HFFc6 (cell line): ENCODE data around the gene WNK2. TPM values are rescaled to one million over a fixed set of nuclear protein-coding genes. Genes with fewer than 3 reads are reported as not detected.

Source experiments
- DNase-seq: peaks from one replicate; pipeline ENCODE4 v3.0.0-alpha.2; 2018
- H3K27ac Mint-ChIP-seq: 2 replicates; pipeline ENCODE4 v1.8.0; 2020; ENCODE audit warnings: mild to moderate bottlenecking, mixed read lengths
- H3K27me3 Mint-ChIP-seq: 2 replicates; pipeline ENCODE4 v1.8.0; 2021; ENCODE audit warnings: mild to moderate bottlenecking, moderate library complexity, mixed read lengths; ENCODE audit not compliant: insufficient read depth
- H3K36me3 Mint-ChIP-seq: 2 replicates; pipeline ENCODE4 v1.8.0; 2021; ENCODE audit warnings: low read depth, mixed read lengths
- H3K4me1 Mint-ChIP-seq: 2 replicates; pipeline ENCODE4 v1.8.0; 2020; ENCODE audit warnings: low read depth, mixed read lengths
- H3K4me3 Mint-ChIP-seq: 2 replicates; pipeline ENCODE4 v1.8.0; 2020; ENCODE audit warnings: mild to moderate bottlenecking, moderate library complexity, mixed read lengths
- H3K9me3 Mint-ChIP-seq: 2 replicates; pipeline ENCODE4 v1.8.0; 2020; ENCODE audit warnings: mild to moderate bottlenecking, mixed read lengths
- CTCF ChIP-seq: fragments of 200-600 bp; sonication (generic); IDR thresholded peaks from 2 replicates; pipeline ENCODE4 v1.5.0; 2021; ENCODE audit warnings: antibody characterized with exemption, mild to moderate bottlenecking
- total RNA-seq, 6 experiments: library from RNA; stranded (reverse); fragmentation: NEBNext Ultra II Directional; extraction: Animal tissue kit (Norgen Biotek cat#: 25700); gene quantifications; 2 replicates in 1 of 6; 3 replicates in 5 of 6; pipeline ENCODE4 v1.2.3, GENCODE V29; 2021

The WNK2 gene
- total RNA-seq, 6 experiments from 2014 or later: not detected

GRCh38 chr9:93210324-93210973 lies 26.5 kb downstream of the WNK2 start:
- Mint-ChIP-seq H3K27ac (no peak overlapping the region), H3K4me1 (peaks cover 16% of the 10 kb centered on the region), H3K9me3 (peaks cover 14% of the 10 kb centered on the region), H3K27me3 (peaks cover 5% of the 10 kb centered on the region), H3K36me3 (peaks cover 7% of the 10 kb centered on the region; the same call in 1 of the 2 replicates), H3K4me3 (no peak overlapping the region)
- no peak for DNase-seq
- TF ChIP-seq CTCF: no peak

GRCh38 chr9:93210974-93211653 lies 27.2 kb downstream of the WNK2 start:
- DNase-seq: no peak
- TF ChIP-seq CTCF: no peak
- Mint-ChIP-seq H3K36me3 (peaks cover 12% of the 10 kb centered on the region), H3K27ac (no peak overlapping the region), H3K4me1 (peaks cover 13% of the 10 kb centered on the region), H3K4me3 (no peak overlapping the region), H3K27me3 (peaks cover 2% of the 10 kb centered on the region), H3K9me3 (peaks cover 21% of the 10 kb centered on the region)

- peaks cover 2% of the 10 kb centered on the region for H3K27me3 Mint-ChIP-seq
- H3K4me3 Mint-ChIP-seq: no peak overlapping the region
Measured at GRCh38 chr9:93211654-93212001, 27.7 kb downstream of the WNK2 start.

GRCh38 chr9:93212409-93212808 lies 28.5 kb downstream of the WNK2 start:
- DNase-seq: no peak
- Mint-ChIP-seq H3K9me3 (peaks cover 23% of the 10 kb centered on the region), H3K4me3 (no peak overlapping the region), H3K27me3 (no peaks in the 10 kb centered on the region; the same call in none of the 2 replicates), H3K27ac (no peak overlapping the region), H3K4me1 (peaks cover 11% of the 10 kb centered on the region), H3K36me3 (peaks cover 12% of the 10 kb centered on the region)
- no peak for TF ChIP-seq CTCF

More at GRCh38 chr9:93211654-93212001, 27.7 kb downstream of the WNK2 start:
- peaks cover 13% of the 10 kb centered on the region for H3K4me1 Mint-ChIP-seq
- H3K27ac Mint-ChIP-seq: no peak overlapping the region
- TF ChIP-seq CTCF: no peak
- peaks cover 12% of the 10 kb centered on the region for H3K36me3 Mint-ChIP-seq
- no peak for DNase-seq
- H3K9me3 Mint-ChIP-seq: peaks cover 23% of the 10 kb centered on the region

GRCh38 chr9:93216073-93216365 lies 32.1 kb downstream of the WNK2 start:
- no peak overlapping the region for H3K27ac Mint-ChIP-seq

More at GRCh38 chr9:93216073-93216365, 32.1 kb downstream of the WNK2 start:
- H3K4me1 Mint-ChIP-seq: no peaks in the 10 kb centered on the region
- peaks cover 6% of the 10 kb centered on the region for H3K36me3 Mint-ChIP-seq
- peaks cover 12% of the 10 kb centered on the region for H3K9me3 Mint-ChIP-seq
- TF ChIP-seq CTCF: no peak
- no peak overlapping the region for H3K4me3 Mint-ChIP-seq
- no peaks in the 10 kb centered on the region for H3K27me3 Mint-ChIP-seq
- DNase-seq: no peak
